ENCODE results near the gene PHF19.

The PHF19 gene

DNA sequence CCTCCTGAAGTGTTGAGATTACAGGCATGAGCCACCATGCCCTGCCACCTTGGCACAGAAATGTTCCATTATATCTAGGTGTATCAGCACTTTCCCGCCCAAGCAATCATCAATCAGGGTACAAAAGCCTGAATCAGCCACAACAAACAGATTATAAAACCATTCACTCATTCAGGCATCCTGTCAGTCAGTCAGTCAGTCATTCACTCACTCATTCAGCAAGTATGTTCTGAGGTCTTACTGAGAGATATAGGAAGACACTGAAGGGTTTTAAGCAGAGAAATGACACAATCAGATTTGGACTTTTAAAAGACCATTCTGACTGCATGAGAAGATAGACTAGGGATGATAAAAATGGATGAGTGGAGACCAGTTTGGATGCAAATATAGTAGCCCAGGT lies 47.3 kb downstream of the PHF19 start:
- 83 to 88% methylated on average over 1 of the region's 1 CpG for WGBS, 2 experiments (ENCODE audit: insufficient coverage in 2 of 2)
- H3K9me3 ChIP-seq (ENCODE audit: control insufficient read depth, low read length) = no peaks in the 10 kb centered on the region
- H3K4me1 ChIP-seq (ENCODE audit: control insufficient read depth, insufficient read depth, low read length, poor library complexity, severe bottlenecking) = no peaks in the 10 kb centered on the region
- H3K36me3 ChIP-seq (ENCODE audit: control insufficient read depth, insufficient read depth, low read length) = peaks cover 80% of the 10 kb centered on the region
- no peak overlapping the region for H3K4me3 ChIP-seq (ENCODE audit: extremely low read depth, insufficient read depth, low read length, poor library complexity, severe bottlenecking)
- H3K27ac ChIP-seq (ENCODE audit: low read depth, low read length, severe bottlenecking) = no peak overlapping the region

DNA sequence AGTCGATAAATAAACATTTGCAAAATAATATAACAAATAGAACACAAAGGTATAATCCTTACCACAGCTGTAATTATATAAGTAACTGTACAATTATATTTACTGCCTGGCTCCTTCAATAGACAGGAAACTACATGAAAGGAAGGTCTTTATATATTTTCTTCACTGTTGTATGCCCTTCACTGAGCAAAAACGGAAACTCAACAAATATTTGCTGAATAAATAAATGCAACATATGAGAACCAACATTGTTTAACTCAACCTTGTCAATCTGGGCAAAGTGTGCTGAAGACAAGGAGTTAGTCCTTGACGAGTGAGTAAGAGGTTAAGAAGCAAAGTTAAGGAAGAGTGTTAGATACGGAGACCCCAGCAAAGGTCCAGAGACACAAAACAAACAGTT lies 56.9 kb downstream of the PHF19 start:
- Histone ChIP-seq H3K27ac (ENCODE audit: low read depth, low read length, severe bottlenecking) (no peak overlapping the region), H3K9me3 (ENCODE audit: control insufficient read depth, low read length) (no peaks in the 10 kb centered on the region), H3K4me3 (ENCODE audit: extremely low read depth, insufficient read depth, low read length, poor library complexity, severe bottlenecking) (no peak overlapping the region), H3K4me1 (ENCODE audit: control insufficient read depth, insufficient read depth, low read length, poor library complexity, severe bottlenecking) (no peaks in the 10 kb centered on the region), H3K36me3 (ENCODE audit: control insufficient read depth, insufficient read depth, low read length) (peaks cover 75% of the 10 kb centered on the region)
- 100% methylated on average over 2 of the region's 4 CpGs for WGBS, 2 experiments (ENCODE audit: insufficient coverage in 2 of 2)

DNA sequence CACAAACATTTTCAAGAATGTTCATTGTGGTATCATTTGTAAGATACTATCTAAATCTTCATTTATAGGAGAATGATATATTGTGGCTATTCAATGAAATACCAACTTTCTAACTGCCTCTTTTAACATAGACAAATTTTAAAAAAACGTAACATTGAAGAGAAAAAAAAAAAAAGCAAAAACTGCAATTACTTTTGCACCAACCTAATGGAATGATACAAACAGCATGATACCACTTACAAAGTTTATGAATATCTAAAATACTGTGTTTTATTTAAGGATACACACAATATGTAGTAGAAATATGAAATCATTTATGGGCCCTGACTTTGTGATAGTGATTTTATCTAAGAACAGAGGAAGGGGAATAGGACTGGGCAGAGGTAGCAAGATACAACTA lies 58.4 kb downstream of the PHF19 start:
- peaks cover 65% of the 10 kb centered on the region for H3K36me3 ChIP-seq (ENCODE audit: control insufficient read depth, insufficient read depth, low read length)
- no peak overlapping the region for H3K4me3 ChIP-seq (ENCODE audit: extremely low read depth, insufficient read depth, low read length, poor library complexity, severe bottlenecking)
- H3K9me3 ChIP-seq (ENCODE audit: control insufficient read depth, low read length) = no peaks in the 10 kb centered on the region
- H3K27ac ChIP-seq (ENCODE audit: low read depth, low read length, severe bottlenecking) = no peak overlapping the region
- no CpG with 5 or more reads among the region's 1 CpG for WGBS, 2 experiments (ENCODE audit: insufficient coverage in 2 of 2)
- no peaks in the 10 kb centered on the region for H3K4me1 ChIP-seq (ENCODE audit: control insufficient read depth, insufficient read depth, low read length, poor library complexity, severe bottlenecking)

DNA sequence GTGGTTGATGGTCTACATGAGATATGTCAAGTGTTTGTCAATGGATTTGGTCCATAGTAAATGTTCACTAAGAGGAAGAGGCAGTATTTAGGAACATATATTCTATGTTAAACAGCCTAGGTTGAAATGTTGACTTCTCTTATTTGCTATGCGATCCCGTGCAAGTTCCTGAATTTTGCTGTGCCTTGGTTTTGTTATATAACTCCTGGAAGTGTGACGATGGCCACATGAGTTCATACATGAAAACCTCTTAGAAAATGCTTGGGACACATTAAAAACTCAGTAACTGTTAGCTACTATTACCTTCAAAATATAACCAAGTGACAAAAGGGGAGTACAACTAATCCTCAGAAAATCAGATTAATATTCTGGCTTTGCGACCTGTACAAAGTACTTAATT lies 61.9 kb downstream of the PHF19 start:
- Histone ChIP-seq H3K4me3 (ENCODE audit: extremely low read depth, insufficient read depth, low read length, poor library complexity, severe bottlenecking) (no peak overlapping the region), H3K36me3 (ENCODE audit: control insufficient read depth, insufficient read depth, low read length) (peaks cover 42% of the 10 kb centered on the region), H3K27ac (ENCODE audit: low read depth, low read length, severe bottlenecking) (no peak overlapping the region), H3K9me3 (ENCODE audit: control insufficient read depth, low read length) (peaks cover 4% of the 10 kb centered on the region), H3K4me1 (ENCODE audit: control insufficient read depth, insufficient read depth, low read length, poor library complexity, severe bottlenecking) (no peaks in the 10 kb centered on the region)
- WGBS, 2 experiments (ENCODE audit: insufficient coverage in 2 of 2) = 100% methylated on average over 1 of the region's 4 CpGs; no CpG with 5 or more reads in 1 of the 2 experiments

DNA sequence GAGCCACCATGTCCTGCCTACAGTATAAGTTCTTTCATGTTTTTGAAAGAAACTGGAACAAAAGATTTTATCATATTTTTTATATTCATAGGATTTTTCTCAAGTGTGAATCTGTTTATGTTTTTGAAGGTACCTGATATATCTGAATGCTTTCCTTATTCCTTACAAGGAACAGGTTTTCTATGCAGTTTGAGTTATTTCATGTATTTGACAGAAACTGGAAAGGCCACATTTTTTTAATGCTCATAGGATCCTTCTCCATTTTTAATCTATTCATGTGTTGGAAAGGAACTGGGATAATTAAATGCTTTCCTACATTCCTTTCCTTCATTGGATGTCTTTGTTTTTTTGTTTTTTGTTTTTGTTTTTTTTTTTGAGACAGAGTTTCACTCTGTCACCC lies 68.1 kb downstream of the PHF19 start:
- no peak overlapping the region for H3K4me3 ChIP-seq (ENCODE audit: extremely low read depth, insufficient read depth, low read length, poor library complexity, severe bottlenecking)
- H3K4me1 ChIP-seq (ENCODE audit: control insufficient read depth, insufficient read depth, low read length, poor library complexity, severe bottlenecking) = no peaks in the 10 kb centered on the region
- H3K27ac ChIP-seq (ENCODE audit: low read depth, low read length, severe bottlenecking) = no peak overlapping the region
- peaks cover 9% of the 10 kb centered on the region for H3K9me3 ChIP-seq (ENCODE audit: control insufficient read depth, low read length)
- no peaks in the 10 kb centered on the region for H3K36me3 ChIP-seq (ENCODE audit: control insufficient read depth, insufficient read depth, low read length)

DNA sequence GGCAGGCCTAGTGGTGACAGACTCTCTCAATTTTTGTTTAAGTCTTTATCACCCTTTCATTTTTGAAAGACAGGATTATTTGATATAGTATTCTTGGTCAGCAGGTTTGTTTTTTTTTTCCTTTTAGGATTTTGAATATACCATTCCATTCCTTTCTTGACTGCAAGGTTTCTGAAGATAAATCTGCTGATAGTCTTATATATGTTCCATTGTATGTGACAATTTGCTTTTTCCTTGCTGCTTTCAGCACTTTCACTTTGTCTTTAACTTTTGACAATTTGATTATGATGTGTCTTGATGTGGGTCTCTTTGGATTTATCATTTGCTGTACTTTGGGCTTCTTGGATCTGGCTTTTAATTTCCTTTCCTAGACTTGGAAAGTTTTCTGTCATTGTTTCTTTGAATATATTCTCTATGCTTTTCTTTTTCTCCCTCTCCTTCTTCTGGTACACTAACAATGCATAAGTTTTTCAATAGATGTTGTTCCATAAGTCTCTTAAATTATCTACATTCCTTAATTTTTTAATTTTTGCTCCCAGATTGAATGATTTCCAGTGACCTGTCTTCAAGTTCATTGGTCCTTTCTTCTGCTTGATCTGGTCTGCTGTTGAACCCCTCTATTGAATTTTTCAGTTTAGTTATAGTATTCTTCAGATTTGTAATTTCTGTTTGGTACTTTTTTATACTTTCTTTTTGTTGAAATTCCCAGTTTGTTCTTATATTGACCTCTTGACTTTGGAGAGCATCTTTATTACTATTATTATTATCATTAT lies 69.2 kb downstream of the PHF19 start:
- peaks cover 9% of the 10 kb centered on the region for H3K9me3 ChIP-seq (ENCODE audit: control insufficient read depth, low read length)
- H3K27ac ChIP-seq (ENCODE audit: low read depth, low read length, severe bottlenecking) = no peak overlapping the region
- H3K4me1 ChIP-seq (ENCODE audit: control insufficient read depth, insufficient read depth, low read length, poor library complexity, severe bottlenecking) = no peaks in the 10 kb centered on the region
- no peak overlapping the region for H3K4me3 ChIP-seq (ENCODE audit: extremely low read depth, insufficient read depth, low read length, poor library complexity, severe bottlenecking)
- no peaks in the 10 kb centered on the region for H3K36me3 ChIP-seq (ENCODE audit: control insufficient read depth, insufficient read depth, low read length)

Data from mesodermal cell (in vitro differentiated cells).